IgD-negative memory B cell (primary cell): ENCODE results near the gene VDR. TPM values are rescaled to one million over a fixed set of nuclear protein-coding genes. Genes with fewer than 3 reads are reported as not detected.

Source experiments
- H3K27ac Mint-ChIP-seq, 3 donors: one replicate each; pipeline ENCODE4 v1.8.0; 2020 to 2022; ENCODE audit warnings: mild to moderate bottlenecking in 3 of 3, mixed read lengths in 3 of 3, moderate library complexity in 1 of 3
- H3K27me3 Mint-ChIP-seq: one replicate; pipeline ENCODE4 v1.8.0; 2021; ENCODE audit warnings: mixed read lengths
- H3K36me3 Mint-ChIP-seq: one replicate; pipeline ENCODE4 v1.8.0; 2020; ENCODE audit warnings: mild to moderate bottlenecking, mixed read lengths
- H3K4me1 Mint-ChIP-seq, 3 donors: one replicate each; pipeline ENCODE4 v1.8.0; 2020 to 2022; ENCODE audit warnings: mixed read lengths in 3 of 3, mild to moderate bottlenecking in 1 of 3
- H3K4me3 Mint-ChIP-seq, 4 donors: one replicate each; pipeline ENCODE4 v1.8.0; 2020 to 2022; ENCODE audit warnings: mild to moderate bottlenecking in 4 of 4, mixed read lengths in 4 of 4, moderate library complexity in 3 of 4
- H3K9me3 Mint-ChIP-seq, 3 donors: one replicate each; pipeline ENCODE4 v1.8.0; 2020 to 2021; ENCODE audit warnings: mixed read lengths in 3 of 3, mild to moderate bottlenecking in 1 of 3
- polyA plus RNA-seq: library from polyadenylated mRNA; unstranded; fragments of 300-500 nt; fragmentation: Illumina TruSeq; gene quantifications from one replicate; pipeline ENCODE4 v1.2.3, GENCODE V29; 2021

VDR gene
- polyA plus RNA-seq, 1 donor from 2014 or later, result 0.61 TPM

DNA sequence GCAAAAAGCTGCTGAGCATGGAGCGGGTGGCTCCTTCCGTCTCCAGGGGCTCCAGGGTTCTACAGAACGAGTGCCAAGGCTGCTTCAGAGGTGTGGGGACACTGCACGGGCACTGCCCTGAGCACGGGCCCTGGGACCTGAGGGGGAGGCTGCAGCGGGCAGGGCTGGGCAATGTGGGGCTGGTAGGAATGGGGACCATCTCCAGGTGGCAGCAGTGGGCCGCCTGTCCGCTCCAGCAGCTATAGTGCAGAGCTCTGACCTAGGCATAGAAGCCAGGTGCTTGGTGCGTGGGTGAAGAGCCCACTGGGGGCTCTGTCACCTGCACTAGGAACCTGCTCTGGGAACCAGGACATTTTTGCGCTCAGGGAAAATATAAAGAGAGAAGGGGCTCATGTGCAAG, 107.4 kb downstream of the VDR start:
- Mint-ChIP-seq H3K9me3 (no peaks in the 10 kb centered on the region), H3K36me3 (peaks cover 8% of the 10 kb centered on the region), H3K27ac (peak overlapping the region in 1 of 3 donors; percentile 12), H3K4me3 (peak overlapping the region in 3 of 4 donors; percentile 6 to 79 (median 41)), H3K27me3 (no peaks in the 10 kb centered on the region), H3K4me1 (peaks cover 17 to 20% (median 19%) of the 10 kb centered on the region in 3 donors)

- Mint-ChIP-seq H3K9me3 (no peaks in the 10 kb centered on the region), H3K4me1 (peaks cover 5 to 7% (median 6%) of the 10 kb centered on the region in 3 donors), H3K36me3 (peaks cover 7% of the 10 kb centered on the region), H3K27ac (no peak overlapping the region), H3K4me3 (no peak overlapping the region), H3K27me3 (no peaks in the 10 kb centered on the region)
These were observed 108.9 kb downstream of the VDR start for GRCh38 chr12:47795814-47796411.

GRCh38 chr12:47795121-47795813, 109.5 kb downstream of the VDR start:
- H3K27me3 Mint-ChIP-seq, result no peaks in the 10 kb centered on the region
- no peaks in the 10 kb centered on the region for H3K9me3 Mint-ChIP-seq
- H3K36me3 Mint-ChIP-seq, result peaks cover 5% of the 10 kb centered on the region
- no peak overlapping the region for H3K27ac Mint-ChIP-seq
- H3K4me3 Mint-ChIP-seq, result no peak overlapping the region
- peaks cover 3 to 5% (median 4%) of the 10 kb centered on the region in 3 donors for H3K4me1 Mint-ChIP-seq

DNA sequence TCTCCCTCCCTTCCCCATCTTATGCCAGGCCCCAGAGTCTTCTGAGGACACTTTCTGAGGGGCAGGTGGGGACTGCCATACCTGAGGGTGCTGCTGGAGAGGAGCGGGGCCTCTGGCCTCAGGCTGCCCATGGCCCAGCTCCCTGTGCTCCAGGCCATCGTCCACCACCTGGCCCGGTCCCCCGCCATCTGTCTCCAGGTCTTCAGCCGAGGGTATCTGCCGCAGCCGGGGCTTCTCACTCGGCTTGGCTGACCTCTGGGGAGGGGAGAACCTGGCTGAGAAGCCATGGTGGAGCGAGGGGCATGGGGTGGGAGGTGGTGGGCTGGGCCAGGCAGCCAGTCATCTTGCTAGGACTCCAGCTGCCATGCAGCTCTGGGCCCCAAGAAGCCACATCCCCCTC, 110.1 kb downstream of the VDR start:
- Mint-ChIP-seq H3K36me3 (peaks cover 5% of the 10 kb centered on the region), H3K27me3 (no peaks in the 10 kb centered on the region), H3K4me1 (peaks cover 3 to 5% (median 4%) of the 10 kb centered on the region in 3 donors), H3K27ac (no peak overlapping the region), H3K4me3 (peak overlapping the region in 1 of 4 donors; percentile 28), H3K9me3 (no peaks in the 10 kb centered on the region)

DNA sequence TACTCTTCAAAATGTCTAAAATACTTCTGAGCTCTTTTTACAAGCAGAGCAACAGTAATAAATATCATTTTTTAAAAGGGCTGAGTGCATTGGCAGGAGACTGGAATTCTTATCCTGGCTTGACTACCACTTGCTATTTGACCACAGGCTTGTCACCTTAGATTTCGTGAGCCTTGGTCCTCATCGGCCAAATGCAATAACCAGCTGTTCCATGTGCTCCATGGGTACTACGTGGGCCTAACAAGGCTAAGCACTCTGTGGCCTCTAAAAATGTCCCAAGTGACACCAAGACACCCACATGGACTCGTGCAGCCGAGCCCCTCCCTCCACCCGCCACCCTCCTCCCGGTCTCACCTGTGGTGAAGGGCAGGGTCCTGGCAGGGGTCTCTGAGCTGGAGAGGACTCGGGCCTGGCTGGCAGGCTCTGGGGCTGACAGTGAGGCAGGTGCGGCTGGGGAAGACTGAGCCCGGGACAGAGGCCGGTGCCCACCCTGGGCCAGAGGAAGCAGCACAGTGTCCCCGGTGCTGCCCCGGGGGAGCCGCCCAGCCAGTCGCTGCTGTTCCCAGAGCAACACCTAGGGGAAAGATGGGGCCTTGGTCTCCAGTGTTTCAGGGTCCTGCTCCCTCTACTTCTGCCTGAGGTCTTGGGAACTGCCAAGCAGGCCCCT, 111.6 kb downstream of the VDR start:
- Mint-ChIP-seq H3K9me3 (no peaks in the 10 kb centered on the region), H3K4me3 (no peak overlapping the region), H3K36me3 (peaks cover 5% of the 10 kb centered on the region), H3K4me1 (peaks cover 2 to 5% (median 2%) of the 10 kb centered on the region in 3 donors), H3K27me3 (no peaks in the 10 kb centered on the region), H3K27ac (no peak overlapping the region)

GRCh38 chr12:47791874-47792273, 112.9 kb downstream of the VDR start:
- H3K27ac Mint-ChIP-seq, result no peak overlapping the region
- H3K4me1 Mint-ChIP-seq, result peaks cover 0 to 2% (median 0%) of the 10 kb centered on the region in 3 donors
- H3K9me3 Mint-ChIP-seq, result no peaks in the 10 kb centered on the region
- H3K27me3 Mint-ChIP-seq, result no peaks in the 10 kb centered on the region
- peaks cover 4% of the 10 kb centered on the region for H3K36me3 Mint-ChIP-seq
- no peak overlapping the region for H3K4me3 Mint-ChIP-seq

Other genes starting within 250 kb of the VDR start
- gene RPAP3, start 199.0 kb downstream of the VDR start, polyA plus RNA-seq, result 46.0 TPM
- not detected for gene ENDOU, start 179.5 kb downstream of the VDR start, polyA plus RNA-seq
- 0.26 TPM for gene RAPGEF3, start 146.1 kb downstream of the VDR start, polyA plus RNA-seq
- 21.7 TPM for gene SLC48A1, start 131.8 kb downstream of the VDR start, polyA plus RNA-seq
- 20.9 TPM for gene HDAC7, start 85.1 kb downstream of the VDR start, polyA plus RNA-seq
- gene TMEM106C, start 58.6 kb upstream of the VDR start, polyA plus RNA-seq, result 41.4 TPM
- not detected for gene COL2A1, start 99.5 kb upstream of the VDR start, polyA plus RNA-seq
- 12.6 TPM for gene SENP1, start 201.1 kb upstream of the VDR start, polyA plus RNA-seq
- gene PFKM, start 214.4 kb upstream of the VDR start, polyA plus RNA-seq, result 7.5 TPM